ENCODE results near the gene RIF1.

Gene RIF1

GRCh38 chr2:151522556-151522955 lies 112.9 kb downstream of the RIF1 start:
- no peak for DNase-seq (ENCODE audit: low read depth in 2 of 2)

- DNase-seq (ENCODE audit: low read depth in 2 of 2), result no peak
Observed at GRCh38 chr2:151523850-151524249, 114.1 kb downstream of the RIF1 start.

- no peak for DNase-seq (ENCODE audit: low read depth in 2 of 2)
Observed at GRCh38 chr2:151525821-151526373, 116.2 kb downstream of the RIF1 start.

- DNase-seq (ENCODE audit: low read depth in 2 of 2), result no peak
Observed at GRCh38 chr2:151526572-151527090, 116.9 kb downstream of the RIF1 start.

All from stimulated activated CD4-positive, alpha-beta T cell treated with anti-CD3 and anti-CD28 coated beads, Interleukin-15, amount 100 ng/mL, for 48 hours (primary cell).